Left colon (tissue), 2 donors: Measurements from ENCODE around the gene ANK2. TPM values are rescaled to one million over a fixed set of nuclear protein-coding genes. Genes with fewer than 3 reads are reported as not detected.
"Not testable (repeated sequence)": the region's sequence is repeated elsewhere in the genome, so short reads cannot be mapped to it uniquely, and the experiment has no call there.

Experiments used
- ATAC-seq: fragments of 200-7000 bp; cut with Tn5 transposase; one replicate; pipeline ENCODE4 v1.9.1; 2020; ENCODE audit warnings: mild to moderate bottlenecking, moderate library complexity
- DNase-seq, 2 donors: peaks; one replicate each; pipeline ENCODE4 v3.0.0-alpha.2; 2020
- intact Hi-C, 2 donors: fragments of 100-400 bp; cut with DNase I in 1 of 2; cut with micrococcal nuclease in 1 of 2; formaldehyde crosslinking; loops; one replicate each; pipeline versions ENCODE4 v1.11.2 to v1.14.0; 2022; cut with DNase I, micrococcal nuclease
- total RNA-seq, 2 donors: library from RNA; stranded (reverse); fragmentation: NEBNext Ultra II Directional; extraction: Animal tissue kit (Norgen Biotek cat#: 25700); gene quantifications; one replicate each; pipeline ENCODE4 v1.2.1, GENCODE V29; 2021
- donor health status: DM: no; HTN: no; CAD: no.
- donor health status: DM: yes; HTN: yes; CAD: no.

ANK2 gene
- total RNA-seq, 2 donors from 2014 or later: 7.4 to 15.1 TPM

- intact Hi-C loops: no loop called here
- DNase-seq (no peak), ATAC-seq (no peak)
Measured at GRCh38 chr4:113170805-113171468, 121.5 kb downstream of the ANK2 start.

- intact Hi-C loops: no loop called here
- DNase-seq: no peak
- no peak for ATAC-seq
Measured at GRCh38 chr4:113173126-113173792, 123.8 kb downstream of the ANK2 start.

- intact Hi-C loops: no loop called here
- ATAC-seq (no peak), DNase-seq (no peak)
Measured at GRCh38 chr4:113173793-113174264, 124.4 kb downstream of the ANK2 start.

GRCh38 chr4:113179091-113179490, 129.6 kb downstream of the ANK2 start:
- intact Hi-C loops: no loop called here
- ATAC-seq: no peak
- no peak for DNase-seq

GRCh38 chr4:113179996-113180395, 130.5 kb downstream of the ANK2 start:
- ATAC-seq (no peak), DNase-seq (no peak)

GRCh38 chr4:113181289-113182007, 132.0 kb downstream of the ANK2 start:
- no peak for ATAC-seq
- intact Hi-C loops: no loop called here
- no peak for DNase-seq

More at GRCh38 chr4:113179996-113180395, 130.5 kb downstream of the ANK2 start:
- intact Hi-C loops: no loop called here

GRCh38 chr4:113183032-113183605, 133.7 kb downstream of the ANK2 start:
- no peak for ATAC-seq
- intact Hi-C loops: no loop called here
- DNase-seq: no peak

GRCh38 chr4:113186220-113186619, 136.8 kb downstream of the ANK2 start:
- ATAC-seq, DNase-seq, intact Hi-C loops: not testable (repeated sequence)

GRCh38 chr4:113186913-113187312, 137.5 kb downstream of the ANK2 start:
- ATAC-seq (no peak), DNase-seq (no peak)
- intact Hi-C loops: no loop called here

GRCh38 chr4:113187358-113187757, 137.9 kb downstream of the ANK2 start:
- no peak for ATAC-seq
- DNase-seq: no peak
- intact Hi-C loops: no loop called here

GRCh38 chr4:113189546-113189945, 140.1 kb downstream of the ANK2 start:
- intact Hi-C loops: no loop called here
- no peak for DNase-seq
- no peak for ATAC-seq

GRCh38 chr4:113209153-113209552, 159.7 kb downstream of the ANK2 start:
- intact Hi-C loops: no loop called here
- DNase-seq (no peak), ATAC-seq (no peak)

- intact Hi-C loops: no loop called here
- no peak for ATAC-seq
- no peak for DNase-seq
Measured at GRCh38 chr4:113209652-113210320, 160.3 kb downstream of the ANK2 start.

GRCh38 chr4:113212613-113213012, 163.2 kb downstream of the ANK2 start:
- no peak for DNase-seq
- ATAC-seq: no peak
- intact Hi-C loops: no loop called here

- ATAC-seq (no peak), DNase-seq (no peak)
- intact Hi-C loops: no loop called here
Measured at GRCh38 chr4:113221990-113222389, 172.5 kb downstream of the ANK2 start.

- no peak for DNase-seq
- no peak for ATAC-seq
- intact Hi-C loops: no loop called here
Measured at GRCh38 chr4:113222471-113222870, 173.0 kb downstream of the ANK2 start.

- no peak for DNase-seq
- intact Hi-C loops: no loop called here
- no peak for ATAC-seq
Measured at GRCh38 chr4:113223001-113223400, 173.5 kb downstream of the ANK2 start.

GRCh38 chr4:113232194-113232593, 182.7 kb downstream of the ANK2 start:
- no peak for ATAC-seq

GRCh38 chr4:113236916-113237315, 187.5 kb downstream of the ANK2 start:
- ATAC-seq: no peak
- DNase-seq: no peak
- intact Hi-C loops: no loop called here

More at GRCh38 chr4:113232194-113232593, 182.7 kb downstream of the ANK2 start:
- intact Hi-C loops: no loop called here
- no peak for DNase-seq
